GM04504 (cell line): ENCODE measurements around the gene CORO6.
A peak's percentile ranks its signal among the peaks of the same experiment; 100 is the strongest.

Source experiments
- DNase-seq: peaks from one replicate; pipeline ENCODE4 v3.0.0-alpha.2; 2012; ENCODE audit warnings: low read depth

CORO6 gene

GRCh38 chr17:29630630-29631193 lies 8.0 kb upstream of the CORO6 start:
- no peak for DNase-seq

GRCh38 chr17:29629839-29630238 lies 7.1 kb upstream of the CORO6 start:
- DNase-seq, result no peak

- DNase-seq, result no peak
These were observed 5.9 kb upstream of the CORO6 start for GRCh38 chr17:29628644-29629043.

GRCh38 chr17:29627951-29628350 lies 5.2 kb upstream of the CORO6 start:
- no peak for DNase-seq

- no peak for DNase-seq
These were observed 2.5 kb upstream of the CORO6 start for GRCh38 chr17:29625037-29625750.

- no peak for DNase-seq
These were observed 1.9 kb upstream of the CORO6 start for GRCh38 chr17:29624586-29624985.

- no peak for DNase-seq
These were observed 553 bp upstream of the CORO6 start for GRCh38 chr17:29623283-29623647.

- no peak for DNase-seq
These were observed 939 bp downstream of the CORO6 start for GRCh38 chr17:29621751-29622194.

GRCh38 chr17:29620779-29621500 lies 1.8 kb downstream of the CORO6 start:
- no peak for DNase-seq

- no peak for DNase-seq
These were observed 2.4 kb downstream of the CORO6 start for GRCh38 chr17:29620271-29620670.

GRCh38 chr17:29619251-29619650 lies 3.5 kb downstream of the CORO6 start:
- DNase-seq, result no peak

GRCh38 chr17:29618272-29619065 lies 4.2 kb downstream of the CORO6 start:
- DNase-seq, result no peak

- no peak for DNase-seq
These were observed 5.0 kb downstream of the CORO6 start for GRCh38 chr17:29617481-29618271.

GRCh38 chr17:29617125-29617480 lies 5.6 kb downstream of the CORO6 start:
- no peak for DNase-seq

- DNase-seq, result no peak
These were observed 6.2 kb downstream of the CORO6 start for GRCh38 chr17:29616300-29617048.

- DNase-seq, result peak; percentile 58
These were observed 7.0 kb downstream of the CORO6 start for GRCh38 chr17:29615492-29616299.

GRCh38 chr17:29615048-29615385 lies 7.7 kb downstream of the CORO6 start:
- no peak for DNase-seq

- no peak for DNase-seq
These were observed 8.2 kb downstream of the CORO6 start for GRCh38 chr17:29614349-29615047.

- no peak for DNase-seq
These were observed 8.9 kb downstream of the CORO6 start for GRCh38 chr17:29613856-29614255.
